GM10248 (cell line): ENCODE measurements around the gene S100B.
A peak's percentile ranks its signal among the peaks of the same experiment; 100 is the strongest.
"Not testable (repeated sequence)": the region's sequence is repeated elsewhere in the genome, so short reads cannot be mapped to it uniquely, and the experiment has no call there.

Experiments used
- CTCF ChIA-PET: fragments of 300-600 bp; sonication (Branson Sonifier 250); formaldehyde crosslinking; extraction: SDS; loops from one replicate; lab custom pipeline; 2021; ENCODE audit warnings: antibody characterized with exemption; lab: Yijun Ruan, JAX
- POLR2A ChIA-PET: fragments of 350-650 bp; sonication (Branson Sonifier 250); formaldehyde crosslinking; extraction: SDS; loops from one replicate; lab custom pipeline; 2020; ENCODE audit warnings: antibody characterized with exemption; lab: Yijun Ruan, JAX
- DNase-seq: peaks from one replicate; pipeline ENCODE4 v3.0.0; 2012; ENCODE audit errors: extremely low spot score
- TF ChIP-seq, protein P1 (sequence below): IDR thresholded peaks from 2 replicates; pipeline ENCODE4 v1.5.1; 2012; ENCODE audit warnings: mild to moderate bottlenecking, low read depth; ENCODE audit errors: extremely low read depth, missing control alignments, control extremely low read depth

S100B gene

DNA sequence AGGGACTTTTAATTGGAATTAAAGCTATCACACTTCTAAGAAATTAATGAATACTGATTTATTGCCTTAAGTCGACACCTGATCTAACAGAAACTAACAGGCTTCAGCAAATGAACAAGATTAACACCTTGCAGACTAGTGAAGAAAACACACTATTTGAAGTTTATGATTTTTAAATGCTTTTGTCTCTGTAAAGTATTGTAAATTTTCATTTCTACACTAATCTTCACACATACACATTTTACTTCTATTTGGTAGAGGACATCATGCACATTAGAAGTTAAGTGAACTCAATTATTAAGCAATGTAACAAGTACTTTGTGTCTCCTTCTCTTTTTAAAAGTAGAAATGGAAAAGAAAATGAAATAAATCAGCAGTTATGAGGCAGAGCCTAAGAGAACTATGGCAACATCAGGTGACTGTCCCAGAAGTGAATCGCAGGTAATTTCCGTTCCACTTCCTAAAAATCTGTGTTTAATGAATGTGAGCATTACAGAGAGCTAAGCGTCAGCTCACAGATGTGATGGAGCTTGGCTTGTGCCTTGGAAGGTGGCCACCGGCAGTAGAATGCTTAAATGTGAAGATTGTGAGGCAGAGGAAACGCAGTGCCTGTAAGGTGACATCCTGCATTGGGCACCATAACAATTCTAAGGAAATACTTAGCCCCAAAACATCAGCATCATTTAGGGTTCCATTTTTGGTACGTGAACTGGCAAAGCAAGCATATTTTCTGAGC lies 31.8 kb upstream of the S100B start:
- ChIA-PET POLR2A (no interaction called here), CTCF (interaction anchor here (1.3 to 2.5 kb wide), 3 partner anchors 19 to 494 kb away, joined by 3 to 6 read pairs (median 6); no protein-coding TSS in a partner anchor)
- no peak for DNase-seq
- TF ChIP-seq, protein P1, sequence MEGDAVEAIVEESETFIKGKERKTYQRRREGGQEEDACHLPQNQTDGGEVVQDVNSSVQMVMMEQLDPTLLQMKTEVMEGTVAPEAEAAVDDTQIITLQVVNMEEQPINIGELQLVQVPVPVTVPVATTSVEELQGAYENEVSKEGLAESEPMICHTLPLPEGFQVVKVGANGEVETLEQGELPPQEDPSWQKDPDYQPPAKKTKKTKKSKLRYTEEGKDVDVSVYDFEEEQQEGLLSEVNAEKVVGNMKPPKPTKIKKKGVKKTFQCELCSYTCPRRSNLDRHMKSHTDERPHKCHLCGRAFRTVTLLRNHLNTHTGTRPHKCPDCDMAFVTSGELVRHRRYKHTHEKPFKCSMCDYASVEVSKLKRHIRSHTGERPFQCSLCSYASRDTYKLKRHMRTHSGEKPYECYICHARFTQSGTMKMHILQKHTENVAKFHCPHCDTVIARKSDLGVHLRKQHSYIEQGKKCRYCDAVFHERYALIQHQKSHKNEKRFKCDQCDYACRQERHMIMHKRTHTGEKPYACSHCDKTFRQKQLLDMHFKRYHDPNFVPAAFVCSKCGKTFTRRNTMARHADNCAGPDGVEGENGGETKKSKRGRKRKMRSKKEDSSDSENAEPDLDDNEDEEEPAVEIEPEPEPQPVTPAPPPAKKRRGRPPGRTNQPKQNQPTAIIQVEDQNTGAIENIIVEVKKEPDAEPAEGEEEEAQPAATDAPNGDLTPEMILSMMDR, result no peak

DNA sequence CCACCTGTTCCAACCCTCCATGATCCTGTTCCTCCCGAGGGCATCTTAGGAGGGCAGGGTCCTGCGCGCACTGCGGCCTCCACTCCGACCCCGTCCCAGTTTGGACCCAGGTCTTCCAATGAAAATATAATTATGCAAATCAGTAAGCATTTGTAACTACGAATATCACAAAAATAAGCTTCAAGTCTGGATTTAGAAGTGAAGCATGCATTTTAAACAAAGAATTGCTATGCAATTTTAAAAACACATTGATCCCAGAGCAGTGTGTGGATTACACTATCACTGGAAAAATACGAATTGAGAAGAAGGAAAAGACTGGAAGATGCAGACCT lies 31.3 kb upstream of the S100B start:
- ChIA-PET CTCF (interaction anchor here (1.3 to 2.5 kb wide), 3 partner anchors 18 to 493 kb away, joined by 3 to 6 read pairs (median 6); no protein-coding TSS in a partner anchor), POLR2A (no interaction called here)
- no peak for DNase-seq
- TF ChIP-seq, protein P1, result no peak

DNA sequence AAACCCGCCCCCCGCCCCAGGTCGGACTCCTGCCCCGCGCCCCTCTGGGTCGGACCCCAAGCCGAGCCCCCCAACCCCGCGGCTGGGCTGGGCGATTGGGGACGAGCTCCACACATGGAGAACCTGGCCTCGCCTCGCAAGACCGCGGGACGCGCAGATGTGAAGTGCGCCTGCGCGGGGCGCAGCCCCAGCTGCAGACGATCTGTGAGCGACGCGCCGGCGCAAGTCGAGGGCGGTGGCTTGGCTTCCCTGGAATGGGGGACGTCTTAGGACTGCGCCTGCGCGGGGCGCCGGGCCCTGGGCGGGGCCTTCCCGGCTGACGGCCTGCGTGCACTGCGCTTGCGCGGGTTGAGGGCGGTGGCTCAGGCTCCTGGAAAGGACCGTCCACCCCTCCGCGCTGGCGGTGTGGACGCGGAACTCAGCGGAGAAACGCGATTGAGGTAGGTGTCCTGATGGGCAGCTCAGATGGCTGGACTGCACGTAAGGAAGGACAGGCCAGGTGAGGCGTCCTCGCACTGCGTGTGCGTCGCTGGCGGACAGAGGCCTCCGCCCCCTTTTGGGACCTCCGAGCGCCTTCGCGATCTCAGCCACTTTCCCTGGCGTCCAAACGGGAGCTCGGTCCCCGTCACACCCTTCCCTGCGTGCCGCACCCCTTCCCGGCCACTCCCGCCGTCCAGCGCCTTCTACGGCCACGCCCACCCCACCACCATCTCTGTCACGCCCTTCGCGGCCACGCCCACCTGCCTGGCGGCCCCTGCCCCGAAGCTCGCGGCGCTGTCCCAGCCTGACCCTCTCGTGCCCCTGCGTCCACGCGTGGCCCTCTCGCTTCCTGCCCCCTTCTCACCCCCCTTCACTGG lies 30.7 kb upstream of the S100B start, which contains the start of gene PRMT2:
TSS of gene PRMT2 (plus strand) at position 351 of the 857 bp plus-strand sequence. CDS start 1,278 bp downstream, outside the sequence.
- TF ChIP-seq, protein P1, result no peak
- peak; percentile 100 for DNase-seq
- CTCF ChIA-PET, result interaction anchor here (0.8 to 2.5 kb wide), 9 partner anchors 9 to 493 kb away, joined by 3 to 7 read pairs (median 4); no protein-coding TSS in a partner anchor
- POLR2A ChIA-PET, result interaction anchor here (0.6 to 0.7 kb wide), 3 partner anchors 421 to 1834 kb away, joined by 3 to 6 read pairs (median 4); no protein-coding TSS in a partner anchor

DNA sequence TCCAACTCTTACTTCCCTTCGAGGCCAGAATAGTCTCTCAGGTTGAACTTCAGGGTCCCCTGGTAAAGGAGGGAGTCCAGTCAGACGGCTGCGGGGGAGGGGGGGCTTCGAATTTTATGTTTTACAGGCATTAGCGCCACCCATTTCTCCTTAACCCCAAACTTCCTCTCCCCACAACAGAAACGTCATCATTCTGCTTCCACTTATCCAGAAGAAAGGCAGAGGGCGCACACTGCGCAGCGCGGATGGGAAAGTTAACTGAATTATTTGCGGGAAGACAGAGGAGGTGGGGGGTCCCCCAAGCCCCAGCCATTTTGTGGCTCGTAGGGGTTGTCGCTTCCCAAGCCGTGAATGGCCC lies 30.1 kb upstream of the S100B start:
- ChIA-PET POLR2A (interaction anchor here (0.6 to 0.7 kb wide), 3 partner anchors 421 to 1834 kb away, joined by 3 to 6 read pairs (median 4); no protein-coding TSS in a partner anchor), CTCF (interaction anchor here (0.8 to 2.5 kb wide), 11 partner anchors 8 to 492 kb away, joined by 3 to 7 read pairs (median 4); no protein-coding TSS in a partner anchor)
- TF ChIP-seq, protein P1, result no peak
- peak; percentile 40 for DNase-seq

DNA sequence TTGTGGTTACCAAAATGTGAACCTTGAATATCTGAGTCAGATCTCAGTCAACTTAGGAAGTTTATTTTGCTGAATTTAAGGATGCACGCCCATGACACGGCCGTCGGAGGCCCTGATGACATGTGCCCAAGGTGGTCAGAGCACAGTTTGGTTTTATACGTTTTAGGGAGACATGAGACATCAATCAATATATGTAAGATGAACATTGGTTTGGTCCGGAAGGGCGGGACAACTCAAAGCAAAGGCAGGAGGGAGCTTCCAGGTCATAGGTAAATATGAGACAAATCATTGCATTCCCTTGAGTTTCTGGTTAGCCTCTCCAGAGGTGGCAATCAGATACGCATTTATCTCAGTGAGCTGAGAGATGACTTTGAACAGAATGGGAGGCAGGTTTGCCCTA lies 29.5 kb upstream of the S100B start:
- TF ChIP-seq, protein P1, result no peak
- ChIA-PET POLR2A (no interaction called here), CTCF (interaction anchor here (1.0 to 2.0 kb wide), 8 partner anchors 8 to 491 kb away, joined by 3 to 7 read pairs (median 4); no protein-coding TSS in a partner anchor)
- no peak for DNase-seq

DNA sequence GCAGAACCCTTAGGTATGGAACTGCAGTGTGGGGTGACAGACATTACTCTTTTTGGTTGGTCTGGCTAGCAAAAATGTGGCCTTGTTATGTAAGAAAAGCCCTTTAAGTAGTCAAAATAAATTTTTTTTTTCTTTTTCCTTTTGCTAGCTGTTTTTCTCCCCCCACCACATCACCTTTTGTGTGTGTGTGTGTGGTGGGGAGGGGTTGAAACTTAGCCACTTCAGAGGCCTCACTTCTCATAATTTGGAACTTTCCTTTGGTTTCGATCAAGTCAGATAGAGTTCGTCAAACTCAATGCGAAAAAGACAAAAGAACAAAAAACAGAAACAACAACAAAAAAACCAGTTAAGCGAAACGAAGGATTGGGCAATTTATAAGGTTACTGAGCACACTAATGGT lies 28.7 kb upstream of the S100B start:
- POLR2A ChIA-PET, result no interaction called here
- DNase-seq, result no peak

DNA sequence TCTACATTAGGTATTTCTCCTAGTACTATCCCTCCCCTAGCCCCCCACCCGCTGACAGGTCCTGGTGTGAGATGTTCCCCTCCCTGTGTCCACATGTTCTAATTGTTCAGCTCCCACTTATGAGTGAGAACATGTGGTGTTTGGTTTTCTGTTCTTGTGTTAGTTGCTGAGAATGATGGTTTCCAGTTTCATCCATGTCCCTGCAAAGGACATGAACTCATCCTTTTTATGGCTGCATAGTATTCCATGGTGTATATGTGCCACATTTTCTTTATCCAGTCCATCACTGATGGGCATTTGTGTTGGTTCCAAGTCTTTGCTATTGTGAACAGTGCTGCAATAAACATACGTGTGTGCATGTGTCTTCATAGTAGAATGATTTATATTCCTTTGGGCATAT lies 26.0 kb upstream of the S100B start:
- CTCF ChIA-PET, POLR2A ChIA-PET, DNase-seq: not testable (repeated sequence)

More for the DNA sequence above, 28.7 kb upstream of the S100B start:
- CTCF ChIA-PET, result interaction anchor here (1.4 to 2.0 kb wide), 3 partner anchors 18 to 490 kb away, joined by 3 to 6 read pairs (median 5); no protein-coding TSS in a partner anchor
- TF ChIP-seq, protein P1, result no peak
